Pons (tissue), 1 donor: ENCODE data around the gene SLC38A10.
"Not testable (repeated sequence)": the region's sequence is repeated elsewhere in the genome, so short reads cannot be mapped to it uniquely, and the experiment has no call there.

Experiments used
- DNase-seq: peaks from one replicate; pipeline ENCODE4 v3.0.0-alpha.2; 2016; ENCODE audit warnings: low spot score

Gene SLC38A10

GRCh38 chr17:81312624-81313325 lies 17.7 kb upstream of the SLC38A10 start:
- no peak for DNase-seq

- DNase-seq, result no peak
Measured at GRCh38 chr17:81311946-81312345, 16.8 kb upstream of the SLC38A10 start.

- no peak for DNase-seq
Measured at GRCh38 chr17:81310949-81311550, 15.9 kb upstream of the SLC38A10 start.

- DNase-seq, result no peak
Measured at GRCh38 chr17:81309859-81310839, 15.0 kb upstream of the SLC38A10 start.

GRCh38 chr17:81309140-81309858 lies 14.2 kb upstream of the SLC38A10 start:
- peak; percentile 57 for DNase-seq

GRCh38 chr17:81308784-81309139 lies 13.7 kb upstream of the SLC38A10 start:
- DNase-seq, result not testable (repeated sequence)

GRCh38 chr17:81307636-81308560 lies 12.8 kb upstream of the SLC38A10 start:
- DNase-seq, result no peak

GRCh38 chr17:81306898-81307510 lies 11.9 kb upstream of the SLC38A10 start:
- DNase-seq, result no peak

GRCh38 chr17:81306491-81306890 lies 11.4 kb upstream of the SLC38A10 start:
- no peak for DNase-seq

- DNase-seq, result no peak
Measured at GRCh38 chr17:81305051-81305630, 10.0 kb upstream of the SLC38A10 start.

GRCh38 chr17:81304196-81305015 lies 9.3 kb upstream of the SLC38A10 start:
- DNase-seq, result no peak

- DNase-seq, result no peak
Measured at GRCh38 chr17:81303385-81303784, 8.3 kb upstream of the SLC38A10 start.

GRCh38 chr17:81302861-81303333 lies 7.8 kb upstream of the SLC38A10 start:
- no peak for DNase-seq

GRCh38 chr17:81302324-81302723 lies 7.2 kb upstream of the SLC38A10 start:
- no peak for DNase-seq

- DNase-seq, result no peak
Measured at GRCh38 chr17:81301195-81302144, 6.4 kb upstream of the SLC38A10 start.

GRCh38 chr17:81300586-81301155 lies 5.6 kb upstream of the SLC38A10 start:
- DNase-seq, result no peak

GRCh38 chr17:81299846-81300585 lies 4.9 kb upstream of the SLC38A10 start:
- no peak for DNase-seq
